RWPE1 (cell line): Measurements from ENCODE around the gene GNLY.

Experiments
- CTCF ChIA-PET: fragments of 350-600 bp; sonication (Branson Sonifier 250); formaldehyde crosslinking; extraction: SDS; loops from one replicate; lab custom pipeline; 2021; lab: Yijun Ruan, JAX
- POLR2A ChIA-PET: fragments of 400-600 bp; formaldehyde crosslinking; extraction: SDS; loops from one replicate; lab custom pipeline; 2020; ENCODE audit warnings: antibody characterized with exemption; ENCODE audit not compliant: low non-redundant PET; lab: Yijun Ruan, JAX
- DNase-seq: peaks from one replicate; pipeline ENCODE4 v3.0.0; 2012; ENCODE audit warnings: low spot score
- H3K27ac ChIP-seq: fragments of 450-650 bp; 2 replicates; pipeline ENCODE4 v1.5.1; 2017
- TF ChIP-seq, protein P1 (sequence below): fragments of 450-650 bp; conservative IDR thresholded peaks from 2 replicates; pipeline ENCODE4 v1.5.1; 2017; ENCODE audit warnings: low read depth, mild to moderate bottlenecking

The GNLY gene

DNA sequence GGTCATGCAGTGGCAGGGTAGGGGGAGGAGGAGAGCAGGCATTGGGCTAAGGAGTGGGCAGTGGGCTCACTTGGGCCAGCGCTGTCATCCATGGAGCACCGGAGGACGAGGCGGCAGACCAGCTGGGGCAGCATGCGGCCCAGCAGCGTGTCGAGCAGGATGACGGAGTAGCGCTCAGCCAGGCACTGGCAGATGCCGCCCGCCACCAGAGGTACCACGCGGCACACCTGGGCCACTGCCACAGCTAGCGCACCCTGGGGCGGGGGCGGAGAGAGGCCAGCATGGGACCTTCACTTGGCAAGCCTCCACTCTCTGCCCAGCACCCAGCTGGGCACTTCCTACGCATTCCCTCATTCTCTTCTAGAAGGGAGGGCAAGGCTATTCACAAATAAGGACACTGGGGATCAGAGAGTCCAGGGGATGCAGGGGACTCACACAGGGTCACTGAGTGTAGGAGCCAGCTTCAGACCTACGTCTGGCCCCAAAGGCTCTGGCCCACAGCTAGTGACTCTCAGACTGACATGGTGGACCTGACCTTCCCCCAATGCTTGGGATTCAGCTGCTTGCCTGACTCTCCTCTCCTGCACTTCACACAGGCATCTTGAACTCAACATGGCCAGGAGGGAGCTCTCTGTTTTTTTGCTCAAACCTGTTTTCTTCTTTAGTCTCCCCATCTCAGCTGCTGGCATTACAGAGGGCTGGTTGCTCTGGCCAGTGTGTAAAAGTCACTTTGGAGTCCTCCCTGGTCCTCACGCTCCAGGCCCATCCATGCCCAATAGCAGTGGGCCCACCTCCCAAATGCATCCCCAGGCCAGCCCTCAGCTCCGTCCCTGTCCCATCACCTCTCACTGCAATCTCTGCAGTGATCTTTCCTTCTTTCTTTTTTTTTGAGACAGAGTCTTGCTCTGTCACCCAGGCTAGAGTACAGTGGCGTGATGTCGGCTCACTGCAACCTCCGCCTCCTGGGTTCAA is 30.3 kb upstream of the GNLY start:
- ChIA-PET POLR2A (no interaction called here), CTCF (interaction anchor here (0.7 kb wide), 1 partner anchor 93 kb away, joined by 3 read pairs; no protein-coding TSS in a partner anchor)
- TF ChIP-seq, protein P1, sequence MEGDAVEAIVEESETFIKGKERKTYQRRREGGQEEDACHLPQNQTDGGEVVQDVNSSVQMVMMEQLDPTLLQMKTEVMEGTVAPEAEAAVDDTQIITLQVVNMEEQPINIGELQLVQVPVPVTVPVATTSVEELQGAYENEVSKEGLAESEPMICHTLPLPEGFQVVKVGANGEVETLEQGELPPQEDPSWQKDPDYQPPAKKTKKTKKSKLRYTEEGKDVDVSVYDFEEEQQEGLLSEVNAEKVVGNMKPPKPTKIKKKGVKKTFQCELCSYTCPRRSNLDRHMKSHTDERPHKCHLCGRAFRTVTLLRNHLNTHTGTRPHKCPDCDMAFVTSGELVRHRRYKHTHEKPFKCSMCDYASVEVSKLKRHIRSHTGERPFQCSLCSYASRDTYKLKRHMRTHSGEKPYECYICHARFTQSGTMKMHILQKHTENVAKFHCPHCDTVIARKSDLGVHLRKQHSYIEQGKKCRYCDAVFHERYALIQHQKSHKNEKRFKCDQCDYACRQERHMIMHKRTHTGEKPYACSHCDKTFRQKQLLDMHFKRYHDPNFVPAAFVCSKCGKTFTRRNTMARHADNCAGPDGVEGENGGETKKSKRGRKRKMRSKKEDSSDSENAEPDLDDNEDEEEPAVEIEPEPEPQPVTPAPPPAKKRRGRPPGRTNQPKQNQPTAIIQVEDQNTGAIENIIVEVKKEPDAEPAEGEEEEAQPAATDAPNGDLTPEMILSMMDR: no peak
- H3K27ac ChIP-seq: no peak overlapping the region
- no peak for DNase-seq

DNA sequence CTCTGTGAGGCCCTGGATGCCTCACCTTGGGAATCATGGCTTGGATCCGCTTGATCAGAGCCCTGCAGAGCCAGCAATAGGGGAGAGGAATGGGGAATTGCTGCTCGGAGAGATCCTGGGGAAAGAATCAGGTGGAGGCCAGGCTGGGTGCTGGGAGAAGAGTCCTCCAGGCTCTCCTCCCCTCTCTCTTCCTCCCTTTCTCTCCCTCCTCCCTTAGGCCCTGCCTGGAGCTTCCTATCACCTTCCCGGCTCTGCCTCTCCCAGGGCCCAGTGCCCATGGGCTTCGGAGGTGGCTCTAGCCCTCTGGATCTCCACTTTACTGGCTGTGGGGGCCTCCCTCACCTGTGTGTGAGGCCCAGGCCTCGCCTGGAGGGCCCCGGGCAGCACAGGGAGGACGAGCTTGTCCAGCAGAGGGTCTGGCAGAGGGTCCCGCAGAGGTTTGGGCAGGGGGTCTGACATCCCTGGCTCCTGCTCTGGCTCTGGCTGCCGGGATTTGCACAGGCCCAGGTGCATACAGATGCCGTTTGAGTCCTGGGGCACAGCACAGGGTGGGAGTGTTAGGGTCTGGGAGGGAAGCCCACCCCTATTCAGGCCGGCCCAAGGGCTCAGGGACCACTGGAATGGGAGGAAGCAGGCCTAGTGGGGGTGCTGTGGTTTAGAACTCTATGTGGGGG is 28.8 kb upstream of the GNLY start:
- ChIA-PET POLR2A (no interaction called here), CTCF (interaction anchor here (0.6 kb wide), 1 partner anchor 14 kb away, joined by 3 read pairs; no protein-coding TSS in a partner anchor)
- no peak overlapping the region for H3K27ac ChIP-seq
- DNase-seq: no peak
- TF ChIP-seq, protein P1: no peak

DNA sequence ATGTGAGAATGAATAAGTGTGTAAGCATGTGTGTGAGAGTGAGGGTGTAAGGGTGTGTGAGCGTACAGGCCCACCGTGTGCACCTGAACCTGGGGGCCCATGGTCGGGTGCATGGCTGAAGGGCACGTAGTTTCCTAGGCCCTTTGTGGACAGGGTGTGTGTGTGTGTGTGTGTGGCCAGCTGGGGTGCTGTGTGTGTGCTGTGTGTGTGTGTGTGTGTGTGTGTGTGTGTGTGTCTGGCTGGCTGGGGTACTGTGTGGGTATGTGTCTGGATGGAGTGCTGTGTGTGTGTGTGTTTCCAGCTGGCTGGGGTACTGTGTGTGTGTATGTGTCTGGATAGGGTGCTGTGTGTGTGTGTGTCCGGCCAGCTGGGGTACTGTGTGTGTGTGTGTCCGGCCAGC is 28.1 kb upstream of the GNLY start:
- TF ChIP-seq, protein P1: no peak
- no peak overlapping the region for H3K27ac ChIP-seq
- POLR2A ChIA-PET: no interaction called here
- CTCF ChIA-PET: no interaction called here
- no peak for DNase-seq

DNA sequence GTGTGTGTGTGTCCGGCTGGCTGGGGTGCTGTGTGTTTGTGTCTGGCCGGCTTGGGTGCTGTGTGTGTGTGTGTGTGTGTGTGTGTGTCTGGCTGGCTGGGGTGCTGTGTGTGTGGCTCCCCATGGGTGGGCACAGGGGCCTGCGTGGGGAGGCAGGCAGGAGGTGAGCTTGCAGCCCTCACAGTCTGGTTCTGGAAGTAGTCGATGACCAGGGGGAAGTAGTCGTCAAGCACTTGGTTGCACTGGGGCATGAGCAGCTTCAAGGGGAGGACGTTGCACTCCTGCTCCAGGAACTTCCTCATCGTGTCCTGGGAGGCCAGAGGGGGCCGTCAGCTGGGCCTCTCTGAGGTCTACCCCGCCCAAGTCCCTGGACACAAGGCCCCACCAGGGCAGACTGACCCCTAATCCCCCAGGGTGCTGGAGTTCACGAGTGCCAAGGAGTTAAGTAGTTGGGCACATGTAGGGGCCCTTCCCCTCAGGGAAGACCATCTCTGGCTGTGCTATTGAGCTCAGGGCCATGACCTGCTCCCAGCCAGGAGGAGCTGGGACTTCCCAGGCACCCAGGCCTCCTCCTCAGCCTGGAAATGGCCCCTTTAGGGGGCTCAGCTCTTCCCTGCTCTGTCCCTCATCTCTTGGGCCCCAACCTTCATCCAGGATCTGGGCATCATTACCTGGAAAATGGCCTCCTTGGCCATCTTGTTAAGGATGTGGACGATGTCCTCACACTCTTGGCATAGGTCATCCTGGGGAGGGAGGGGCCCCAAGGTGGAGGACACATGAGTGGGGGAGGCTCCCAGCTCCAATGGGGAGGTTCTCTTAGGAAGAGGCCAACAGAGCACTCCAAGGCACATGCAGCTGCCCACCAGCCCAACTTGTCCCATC is 27.5 kb upstream of the GNLY start:
- no peak overlapping the region for H3K27ac ChIP-seq
- ChIA-PET POLR2A (no interaction called here), CTCF (no interaction called here)
- DNase-seq: no peak
- TF ChIP-seq, protein P1: no peak

DNA sequence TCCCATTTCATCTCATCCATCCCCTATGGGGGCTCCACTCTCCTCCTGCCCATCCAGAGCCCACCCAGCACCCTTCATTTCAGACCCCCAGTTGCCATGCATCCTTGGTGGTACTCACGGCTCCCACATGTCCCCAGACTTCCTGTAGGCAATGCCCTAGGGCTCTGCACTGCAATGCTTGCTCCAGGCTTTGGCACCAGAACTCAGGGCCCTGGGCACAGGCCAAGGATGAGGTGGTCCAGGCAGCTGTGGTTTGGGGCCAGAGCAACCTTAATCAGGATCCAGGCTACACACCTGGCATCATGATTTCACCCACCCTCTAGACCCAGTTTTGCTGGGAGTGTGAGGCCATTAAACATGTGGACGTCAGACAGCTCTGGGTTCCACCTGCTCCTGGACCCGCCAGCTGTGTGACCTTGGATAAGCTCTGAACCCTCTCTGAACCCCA is 26.6 kb upstream of the GNLY start:
- no peak overlapping the region for H3K27ac ChIP-seq
- no peak for DNase-seq
- CTCF ChIA-PET: no interaction called here
- POLR2A ChIA-PET: no interaction called here
- TF ChIP-seq, protein P1: no peak
